Omental fat pad (tissue), 4 donors: ENCODE measurements around the gene ZNF829. TPM values are rescaled to one million over a fixed set of nuclear protein-coding genes. Genes with fewer than 3 reads are reported as not detected.

Source experiments
- ATAC-seq: fragments of 150-250 bp; one replicate; pipeline ENCODE4 v1.9.1; 2016; ENCODE audit warnings: mild to moderate bottlenecking, moderate library complexity; ENCODE audit not compliant: low FRiP score
- DNase-seq: peaks from one replicate; pipeline ENCODE4 v3.0.0-alpha.2; 2019; ENCODE audit warnings: low spot score
- total RNA-seq, 4 donors: library from RNA; depleted of rRNA; stranded (reverse); fragments of >200 nt; gene quantifications; one replicate each; pipeline ENCODE4 v1.1.0, GENCODE V29; 2016
- TF ChIP-seq, protein P1 (sequence below), 3 donors: fragments of 450-650 bp; IDR thresholded peaks; one replicate each; pipeline ENCODE4 v1.5.1; 2016 to 2017; ENCODE audit warnings: antibody characterized with exemption in 3 of 3, mild to moderate bottlenecking in 3 of 3, moderate library complexity in 2 of 3

The ZNF829 gene
- total RNA-seq, result 1 to 10 TPM; 1.7 to 3.9 (median 3.2) TPM

DNA sequence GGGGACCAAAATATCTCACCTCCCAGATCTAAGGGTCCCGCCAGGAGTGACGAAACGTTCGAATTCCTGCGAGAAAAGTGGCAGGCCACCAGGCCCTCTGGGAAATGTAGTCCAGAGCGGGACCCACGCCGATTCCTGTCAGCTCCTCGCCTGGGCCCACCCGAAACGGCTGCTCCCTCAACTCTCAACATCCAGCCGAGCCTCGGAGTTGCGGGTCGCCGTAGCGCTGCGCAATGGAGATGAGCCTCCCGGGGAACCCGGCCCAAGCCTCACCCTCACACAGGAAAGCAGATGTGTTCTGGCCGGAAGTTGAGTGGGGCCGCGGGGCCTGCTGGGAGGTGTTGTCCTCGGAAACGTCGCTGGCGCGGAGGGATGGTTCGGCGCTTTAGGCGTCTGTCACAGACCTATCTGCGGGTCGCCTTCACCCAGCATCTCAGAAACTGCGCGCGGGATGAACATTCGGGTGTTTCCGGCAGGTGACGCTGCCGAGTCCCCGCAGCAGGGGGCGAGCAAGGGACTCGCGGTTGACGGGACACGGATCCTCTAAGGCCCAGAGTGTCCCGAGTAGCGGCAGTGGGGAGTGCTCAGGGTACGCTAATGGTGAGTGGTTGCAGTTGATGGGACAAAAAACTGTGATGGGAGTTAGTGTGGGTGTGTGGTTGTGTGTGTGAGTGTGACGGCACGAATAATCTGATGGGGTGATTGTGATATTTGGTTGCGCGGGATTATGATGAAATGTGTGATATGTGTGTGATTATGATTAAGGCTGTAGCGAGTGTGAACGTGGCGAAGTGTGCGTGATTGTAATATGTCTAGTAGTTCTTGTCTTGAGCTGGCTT, at the start of gene ZNF829, which contains the start of gene ZNF568:
TSS of gene ZNF829 (minus strand) at position 300 of the 839 bp plus-strand sequence. CDS start 1,124 bp downstream, outside the sequence.
TSS of gene ZNF568 (plus strand) at position 341 of the 839 bp plus-strand sequence. CDS start 6,439 bp downstream, outside the sequence.
- ATAC-seq (peak; percentile 94), DNase-seq (peak; percentile 74)
- TF ChIP-seq, protein P1, sequence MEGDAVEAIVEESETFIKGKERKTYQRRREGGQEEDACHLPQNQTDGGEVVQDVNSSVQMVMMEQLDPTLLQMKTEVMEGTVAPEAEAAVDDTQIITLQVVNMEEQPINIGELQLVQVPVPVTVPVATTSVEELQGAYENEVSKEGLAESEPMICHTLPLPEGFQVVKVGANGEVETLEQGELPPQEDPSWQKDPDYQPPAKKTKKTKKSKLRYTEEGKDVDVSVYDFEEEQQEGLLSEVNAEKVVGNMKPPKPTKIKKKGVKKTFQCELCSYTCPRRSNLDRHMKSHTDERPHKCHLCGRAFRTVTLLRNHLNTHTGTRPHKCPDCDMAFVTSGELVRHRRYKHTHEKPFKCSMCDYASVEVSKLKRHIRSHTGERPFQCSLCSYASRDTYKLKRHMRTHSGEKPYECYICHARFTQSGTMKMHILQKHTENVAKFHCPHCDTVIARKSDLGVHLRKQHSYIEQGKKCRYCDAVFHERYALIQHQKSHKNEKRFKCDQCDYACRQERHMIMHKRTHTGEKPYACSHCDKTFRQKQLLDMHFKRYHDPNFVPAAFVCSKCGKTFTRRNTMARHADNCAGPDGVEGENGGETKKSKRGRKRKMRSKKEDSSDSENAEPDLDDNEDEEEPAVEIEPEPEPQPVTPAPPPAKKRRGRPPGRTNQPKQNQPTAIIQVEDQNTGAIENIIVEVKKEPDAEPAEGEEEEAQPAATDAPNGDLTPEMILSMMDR (IDR thresholded peaks at IDR 0.05), result no peak

- ATAC-seq, result no peak
- DNase-seq, result no peak
- TF ChIP-seq, protein P1 (IDR thresholded peaks at IDR 0.05), result no peak
Measured at GRCh38 chr19:36963280-36963679, 47.2 kb upstream of the ZNF829 start.

DNA sequence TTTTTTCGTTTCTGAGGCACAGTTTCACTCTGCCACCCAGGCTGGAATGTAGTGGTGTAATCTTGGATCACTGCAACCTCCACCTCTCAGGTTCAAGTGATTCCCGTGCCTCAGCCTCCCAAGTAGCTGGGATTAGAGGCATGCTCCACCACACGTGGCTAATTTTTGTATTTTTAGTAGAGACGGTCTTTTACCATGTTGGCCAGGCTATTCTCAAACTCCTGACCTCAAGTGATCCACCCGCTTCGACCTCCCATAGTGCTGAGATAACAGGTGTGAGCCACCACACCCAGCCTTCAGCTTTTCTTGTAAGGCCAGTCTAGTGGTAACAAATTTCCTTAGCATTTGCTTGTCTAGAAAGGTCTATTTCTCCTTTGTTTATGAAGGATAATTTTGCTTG, 46.3 kb upstream of the ZNF829 start:
- TF ChIP-seq, protein P1 (IDR thresholded peaks at IDR 0.05), result no peak
- DNase-seq, result no peak
- ATAC-seq, result no peak

- TF ChIP-seq, protein P1 (IDR thresholded peaks at IDR 0.05), result no peak
Measured at GRCh38 chr19:36950335-36951119, 34.4 kb upstream of the ZNF829 start.

GRCh38 chr19:36939153-36939552, 23.1 kb upstream of the ZNF829 start:
- TF ChIP-seq, protein P1 (IDR thresholded peaks at IDR 0.05), result no peak
- DNase-seq (no peak), ATAC-seq (no peak)

More at GRCh38 chr19:36950335-36951119, 34.4 kb upstream of the ZNF829 start:
- ATAC-seq, result no peak
- DNase-seq, result no peak

DNA sequence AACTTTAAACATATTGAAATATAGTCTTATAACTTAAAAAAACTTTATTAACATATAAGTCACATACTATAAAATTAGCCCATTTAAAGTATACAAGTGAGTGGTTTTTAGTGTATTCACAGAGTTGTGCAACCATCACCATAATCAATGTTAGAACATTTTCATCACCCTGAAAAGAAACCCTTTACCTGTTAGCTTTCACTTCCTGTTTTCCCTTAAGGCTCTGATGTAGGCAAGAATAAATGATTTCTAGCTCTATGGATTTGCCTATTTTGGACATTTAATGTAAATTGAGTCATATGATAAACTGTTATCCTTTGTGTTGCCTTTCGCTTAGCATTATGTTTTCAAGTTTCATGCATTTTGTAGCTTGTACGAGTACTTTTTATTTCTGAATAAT, 15.6 kb upstream of the ZNF829 start:
- ATAC-seq, result no peak
- DNase-seq, result no peak
- TF ChIP-seq, protein P1 (IDR thresholded peaks at IDR 0.05), result no peak
